Osteoblast (primary cell): ENCODE results near the gene OR10H4. TPM values are rescaled to one million over a fixed set of nuclear protein-coding genes. Genes with fewer than 3 reads are reported as not detected.

Experiments
- DNase-seq: peaks from one replicate; pipeline ENCODE4 v3.0.0; 2011; ENCODE audit warnings: low spot score, mixed read lengths; ENCODE audit not compliant: insufficient read length; ENCODE audit errors: missing footprints
- H2AFZ ChIP-seq: 2 replicates; pipeline ENCODE4 v1.6.0; 2011; ENCODE audit warnings: mild to moderate bottlenecking, low read length
- H3K27ac ChIP-seq: 2 replicates; pipeline ENCODE4 v1.5.1; 2011; ENCODE audit warnings: mild to moderate bottlenecking, low read depth, low read length, moderate library complexity
- H3K27me3 ChIP-seq: 2 replicates; pipeline ENCODE4 v1.6.0; 2012; ENCODE audit warnings: mild to moderate bottlenecking, control low read depth, inconsistent platforms, low read length, moderate library complexity; ENCODE audit not compliant: insufficient read depth
- H3K36me3 ChIP-seq: 2 replicates; pipeline ENCODE4 v1.5.1; 2011; ENCODE audit warnings: mild to moderate bottlenecking, low read length, control low read depth, moderate library complexity; ENCODE audit not compliant: insufficient read depth
- H3K4me1 ChIP-seq: 2 replicates; pipeline ENCODE4 v1.5.1; 2011; ENCODE audit warnings: mild to moderate bottlenecking, low read length, control low read depth, moderate library complexity; ENCODE audit not compliant: insufficient read depth
- H3K4me2 ChIP-seq: 2 replicates; pipeline ENCODE4 v1.6.0; 2011; ENCODE audit warnings: mild to moderate bottlenecking, low read length; ENCODE audit not compliant: insufficient read depth
- H3K4me3 ChIP-seq: fragments of 200-600 bp; sonication (generic); 3 replicates; pipeline ENCODE4 v1.5.1; 2012; ENCODE audit warnings: mild to moderate bottlenecking, low read length, inconsistent platforms; ENCODE audit not compliant: insufficient read depth
- H3K79me2 ChIP-seq: 2 replicates; pipeline ENCODE4 v1.6.0; 2012; ENCODE audit warnings: mild to moderate bottlenecking, low read length, control low read depth, inconsistent platforms; ENCODE audit not compliant: insufficient read depth
- H3K9me3 ChIP-seq: 2 replicates; pipeline ENCODE4 v1.5.1; 2011; ENCODE audit warnings: low read depth, low read length, control low read depth
- H4K20me1 ChIP-seq: 2 replicates; pipeline ENCODE4 v1.6.0; 2012; ENCODE audit warnings: mild to moderate bottlenecking, low read length, control low read depth; ENCODE audit not compliant: insufficient read depth
- CTCF ChIP-seq: IDR thresholded peaks from 2 replicates; pipeline ENCODE4 v1.5.1; 2011; ENCODE audit warnings: mild to moderate bottlenecking, low read depth, low read length, moderate library complexity; ENCODE audit errors: extremely low read depth
- total RNA-seq: library from RNA; depleted of rRNA; stranded (reverse); fragments of >200 nt; gene quantifications from 2 replicates; pipeline ENCODE4 v1.2.3, GENCODE V29; 2012

OR10H4 gene
- total RNA-seq, 1 donor: not detected

- Histone ChIP-seq H2AFZ (no peak overlapping the region), H3K27me3 (no peaks in the 10 kb centered on the region), H3K4me3 (no peak overlapping the region), H3K79me2 (no peaks in the 10 kb centered on the region), H3K9me3 (no peaks in the 10 kb centered on the region), H3K4me1 (peaks cover 8% of the 10 kb centered on the region), H4K20me1 (no peaks in the 10 kb centered on the region), H3K36me3 (no peaks in the 10 kb centered on the region), H3K27ac (no peak overlapping the region), H3K4me2 (no peak overlapping the region)
- DNase-seq: no peak
- no peak for TF ChIP-seq CTCF
Measured at GRCh38 chr19:15995536-15995935, 46.7 kb downstream of the OR10H4 start.

GRCh38 chr19:15998166-15998565 lies 49.4 kb downstream of the OR10H4 start:
- DNase-seq: no peak
- Histone ChIP-seq H2AFZ (no peak overlapping the region), H3K4me3 (no peak overlapping the region), H4K20me1 (no peaks in the 10 kb centered on the region), H3K4me1 (peaks cover 30% of the 10 kb centered on the region), H3K36me3 (no peaks in the 10 kb centered on the region), H3K79me2 (no peaks in the 10 kb centered on the region), H3K27me3 (no peaks in the 10 kb centered on the region), H3K9me3 (no peaks in the 10 kb centered on the region), H3K4me2 (no peak overlapping the region), H3K27ac (no peak overlapping the region)
- TF ChIP-seq CTCF: no peak

Other genes starting within 250 kb of the OR10H4 start
- not detected in 2 replicates for gene OR10H2, start 221.0 kb upstream of the OR10H4 start, total RNA-seq
- gene OR10H3, start 211.0 kb upstream of the OR10H4 start, total RNA-seq: not detected in 2 replicates
- gene OR10H5, start 161.3 kb upstream of the OR10H4 start, total RNA-seq: not detected in 2 replicates
- not detected in 2 replicates for gene OR10H1, start 133.3 kb upstream of the OR10H4 start, total RNA-seq
- not detected in 2 replicates for gene CYP4F2, start 50.9 kb upstream of the OR10H4 start, total RNA-seq
- not detected in 2 replicates for gene CYP4F11, start 14.5 kb upstream of the OR10H4 start, total RNA-seq
- gene TPM4, start 127.5 kb downstream of the OR10H4 start, total RNA-seq: 1,233 and 1,325 TPM in 2 replicates
- 61.6 and 68.8 TPM in 2 replicates for gene RAB8A, start 162.9 kb downstream of the OR10H4 start, total RNA-seq
- gene HSH2D, start 194.7 kb downstream of the OR10H4 start, total RNA-seq: 0.36 TPM in 1 of 2 replicates, not detected in the other
- gene CIB3, start 224.5 kb downstream of the OR10H4 start, total RNA-seq: not detected in 2 replicates
- 93.4 and 109 TPM in 2 replicates for gene FAM32A, start 236.4 kb downstream of the OR10H4 start, total RNA-seq
- gene AP1M1, start 248.9 kb downstream of the OR10H4 start, total RNA-seq: 49.5 and 52.1 TPM in 2 replicates